Muscle of leg (tissue), 11 donors: ENCODE data around the gene CCDC171. TPM values are rescaled to one million over a fixed set of nuclear protein-coding genes. Genes with fewer than 3 reads are reported as not detected.

Source experiments
- DNase-seq: peaks from one replicate; pipeline ENCODE4 v3.0.0; 2013
- H3K27ac ChIP-seq: one replicate; pipeline ENCODE4 v1.5.1; 2013; ENCODE audit warnings: mild to moderate bottlenecking, low read length, control low read depth
- H3K27me3 ChIP-seq: one replicate; pipeline ENCODE4 v1.6.1; 2013; ENCODE audit warnings: low read length; ENCODE audit not compliant: control insufficient read depth, insufficient read depth
- H3K36me3 ChIP-seq: one replicate; pipeline ENCODE4 v1.6.1; 2013; ENCODE audit warnings: low read length; ENCODE audit not compliant: control insufficient read depth, insufficient read depth
- H3K4me1 ChIP-seq: one replicate; pipeline ENCODE4 v1.6.1; 2013; ENCODE audit warnings: low read length; ENCODE audit not compliant: control insufficient read depth, insufficient read depth
- H3K4me3 ChIP-seq: one replicate; pipeline ENCODE4 v1.5.1; 2013; ENCODE audit warnings: low read length, control low read depth
- H3K9me3 ChIP-seq: replicated peaks from 2 replicates; pipeline ENCODE4 v1.6.1; 2013; ENCODE audit warnings: low read depth, low read length; ENCODE audit not compliant: control insufficient read depth
- WGBS: methylation state at CpG from one replicate; pipeline ENCODE4 v1.1.5; 2013; ENCODE audit warnings: missing lambda C conversion rate; ENCODE audit not compliant: insufficient coverage; 5-methylcytosine and 5-hydroxymethylcytosine counted together
- polyA plus RNA-seq, 8 donors: library from polyadenylated mRNA; unstranded; fragments of 120-200 nt; gene quantifications; one replicate each; pipeline versions ENCODE4 v1.2.1 to v1.2.3, GENCODE V29; 2013; ENCODE audit warnings: inconsistent platforms in 1 of 8, low replicate concordance in 1 of 8; ENCODE audit not compliant: insufficient read length in 8 of 8, insufficient read depth in 1 of 8
- total RNA-seq: library from RNA; stranded (reverse); fragments of 120-200 nt; gene quantifications from one replicate; pipeline ENCODE4 v1.2.4, GENCODE V29; 2013

The CCDC171 gene
- total and polyA plus RNA-seq, 9 donors: 1.5 to 4.0 (median 2.1) TPM

DNA sequence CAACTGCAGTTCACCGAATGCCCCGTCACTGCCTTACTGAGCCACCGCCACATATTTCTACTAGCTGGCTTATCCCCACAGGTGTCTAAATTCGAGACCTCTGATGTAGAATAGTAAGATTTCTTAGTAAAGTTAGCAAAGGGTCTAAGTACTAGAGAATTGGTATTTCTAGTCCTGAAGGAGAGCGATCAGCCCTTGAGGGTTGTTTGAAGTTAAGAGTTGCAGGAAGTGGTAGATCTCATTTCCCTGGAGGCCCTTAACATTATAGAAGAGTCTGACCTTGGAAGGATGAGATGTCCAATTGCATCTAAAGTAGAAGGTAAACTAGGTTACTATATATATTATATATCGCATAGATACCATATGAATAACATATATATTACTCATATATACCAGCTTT lies 451.8 kb downstream of the CCDC171 start:
- H3K27me3 ChIP-seq: no peaks in the 10 kb centered on the region
- no peak overlapping the region for H3K27ac ChIP-seq
- WGBS: 100% methylated on average over 1 of the region's 6 CpGs
- DNase-seq: no peak
- no peaks in the 10 kb centered on the region for H3K36me3 ChIP-seq
- peaks cover 2% of the 10 kb centered on the region for H3K9me3 ChIP-seq
- H3K4me3 ChIP-seq: no peak overlapping the region
- no peaks in the 10 kb centered on the region for H3K4me1 ChIP-seq

DNA sequence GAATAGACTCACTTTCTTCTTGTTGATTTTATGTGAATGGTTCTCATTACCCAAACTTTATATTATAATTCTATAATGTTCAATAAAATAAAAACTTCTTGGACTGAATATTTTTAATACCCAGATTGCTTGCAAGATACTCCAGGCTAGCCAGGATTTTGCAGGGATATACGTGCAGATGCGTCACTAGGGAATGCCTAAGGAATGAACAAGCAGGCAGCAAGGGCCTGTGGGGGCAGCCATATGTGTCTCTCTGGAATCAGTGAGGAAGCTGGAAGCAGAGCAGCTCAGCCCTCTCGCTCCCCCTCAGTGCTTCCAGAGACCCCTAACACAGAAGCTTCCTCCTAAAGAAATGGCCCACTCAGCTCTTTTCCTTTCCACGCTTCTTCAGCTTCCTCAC lies 457.4 kb downstream of the CCDC171 start:
- peaks cover 1% of the 10 kb centered on the region for H3K9me3 ChIP-seq
- H3K27me3 ChIP-seq: no peaks in the 10 kb centered on the region
- no peaks in the 10 kb centered on the region for H3K36me3 ChIP-seq
- no peak overlapping the region for H3K27ac ChIP-seq
- no peak overlapping the region for H3K4me3 ChIP-seq
- WGBS: 68% methylated on average over 3 of the region's 4 CpGs
- no peak for DNase-seq
- H3K4me1 ChIP-seq: no peaks in the 10 kb centered on the region

DNA sequence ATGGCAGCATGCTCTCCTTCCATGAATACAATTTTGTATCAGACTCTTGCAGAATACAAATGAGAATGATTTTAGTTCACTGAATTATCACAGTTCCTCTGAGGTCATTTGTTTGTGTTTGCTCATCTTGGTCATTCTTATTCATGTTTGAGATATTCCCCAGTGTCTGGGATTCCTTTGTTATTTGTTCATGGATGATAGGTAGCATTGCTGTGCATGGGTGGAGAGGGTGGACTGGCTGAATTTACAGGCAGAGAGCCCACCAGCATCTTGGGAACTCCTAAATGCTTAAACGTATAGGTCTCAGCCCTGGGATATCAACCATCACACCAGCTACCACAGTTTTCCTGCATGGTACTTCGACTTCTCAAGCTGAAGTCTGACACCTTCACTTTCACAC lies 459.8 kb downstream of the CCDC171 start:
- Histone ChIP-seq H3K27ac (no peak overlapping the region), H3K36me3 (no peaks in the 10 kb centered on the region), H3K4me1 (no peaks in the 10 kb centered on the region), H3K9me3 (peaks cover 4% of the 10 kb centered on the region), H3K4me3 (no peak overlapping the region), H3K27me3 (no peaks in the 10 kb centered on the region)
- no peak for DNase-seq
- WGBS: 70% methylated on average over 2 of the region's 2 CpGs

DNA sequence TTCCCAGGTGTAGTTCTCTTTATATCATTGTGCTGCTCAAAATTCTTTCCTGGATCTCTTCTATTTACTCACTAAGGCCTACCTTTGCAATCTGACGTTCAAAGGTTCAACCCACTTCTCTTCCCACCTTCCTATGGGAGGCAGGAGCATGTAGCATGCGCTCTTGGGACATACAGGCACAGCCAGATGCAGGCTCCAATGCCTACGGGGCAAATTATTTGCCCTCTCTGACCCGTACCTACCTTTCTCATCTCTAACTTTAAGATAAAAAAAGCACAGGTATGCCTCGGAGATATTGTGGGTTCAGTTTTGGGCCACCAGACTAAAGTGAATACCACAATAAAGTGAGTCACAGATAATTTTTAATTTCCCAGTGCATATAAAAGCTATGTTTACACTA lies 460.5 kb downstream of the CCDC171 start:
- Histone ChIP-seq H3K36me3 (no peaks in the 10 kb centered on the region), H3K4me3 (no peak overlapping the region), H3K4me1 (no peaks in the 10 kb centered on the region), H3K9me3 (peaks cover 10% of the 10 kb centered on the region), H3K27me3 (no peaks in the 10 kb centered on the region), H3K27ac (no peak overlapping the region)
- DNase-seq: no peak
- 72% methylated on average over 2 of the region's 5 CpGs for WGBS

DNA sequence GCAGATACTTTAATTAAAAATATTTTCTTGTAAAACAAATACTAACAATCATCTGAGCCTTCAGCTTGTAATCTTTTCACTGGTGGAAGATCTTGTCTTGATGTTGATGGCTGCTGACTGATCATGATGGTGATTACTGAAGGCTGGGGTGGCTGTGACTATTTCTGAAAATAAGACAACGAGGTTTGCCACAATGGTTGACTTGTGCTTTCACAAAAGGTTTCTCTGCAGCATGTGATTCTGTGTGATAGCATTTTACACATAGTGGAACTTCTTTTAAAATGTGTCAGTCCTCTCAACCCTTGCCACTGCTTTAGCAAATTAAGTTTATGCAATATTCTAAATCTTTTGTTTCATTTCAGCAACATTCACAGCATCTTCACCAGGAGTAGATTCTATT lies 461.0 kb downstream of the CCDC171 start:
- DNase-seq: no peak
- H3K9me3 ChIP-seq: peaks cover 13% of the 10 kb centered on the region
- no peaks in the 10 kb centered on the region for H3K36me3 ChIP-seq
- WGBS: 60% methylated on average over 1 of the region's 1 CpG
- no peak overlapping the region for H3K4me3 ChIP-seq
- no peaks in the 10 kb centered on the region for H3K27me3 ChIP-seq
- H3K27ac ChIP-seq: no peak overlapping the region
- no peaks in the 10 kb centered on the region for H3K4me1 ChIP-seq

DNA sequence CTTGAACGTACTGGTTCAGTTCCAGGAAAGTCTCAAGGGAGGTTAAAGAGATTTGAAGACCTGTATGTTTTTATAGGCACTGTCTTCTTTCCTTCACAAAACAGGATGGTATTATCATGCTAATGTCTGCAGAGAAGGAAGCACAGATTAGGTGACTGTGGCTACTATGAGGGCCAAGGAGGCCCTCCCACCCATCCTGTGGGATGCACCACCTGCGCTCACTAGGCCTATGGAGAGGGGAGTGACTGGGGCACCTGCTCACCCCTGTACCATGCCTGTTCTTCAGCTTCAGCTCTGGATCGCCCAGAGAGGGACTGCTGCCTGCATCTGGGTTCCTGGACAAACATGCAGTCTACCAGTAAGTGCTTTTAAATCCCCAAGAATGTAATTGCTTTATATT lies 469.4 kb downstream of the CCDC171 start:
- peaks cover 13% of the 10 kb centered on the region for H3K9me3 ChIP-seq
- no peak for DNase-seq
- no peak overlapping the region for H3K4me3 ChIP-seq
- H3K27ac ChIP-seq: no peak overlapping the region
- H3K27me3 ChIP-seq: no peaks in the 10 kb centered on the region
- no CpG with 5 or more reads among the region's 3 CpGs for WGBS
- H3K4me1 ChIP-seq: no peaks in the 10 kb centered on the region
- H3K36me3 ChIP-seq: no peaks in the 10 kb centered on the region

DNA sequence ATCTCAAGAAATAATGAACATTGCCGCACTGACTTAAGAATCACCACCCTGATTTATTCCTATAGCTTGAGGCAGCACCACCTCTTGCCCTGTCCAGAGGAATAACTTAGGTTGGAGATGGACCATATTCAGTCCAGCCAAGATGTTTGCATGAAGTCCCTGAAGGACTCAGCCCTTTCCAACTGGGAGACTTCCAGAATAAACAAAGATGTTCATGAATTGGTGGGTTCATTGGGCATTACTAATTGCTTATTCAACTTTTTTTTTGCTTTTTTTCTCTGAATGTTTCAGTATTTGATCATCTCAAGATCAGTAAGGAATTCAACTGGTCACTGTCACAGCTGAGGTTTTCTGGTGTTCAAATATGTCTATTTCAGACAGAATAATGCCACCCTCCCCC lies 470.6 kb downstream of the CCDC171 start:
- no peaks in the 10 kb centered on the region for H3K27me3 ChIP-seq
- H3K4me3 ChIP-seq: no peak overlapping the region
- no CpG with 5 or more reads among the region's 1 CpG for WGBS
- no peaks in the 10 kb centered on the region for H3K36me3 ChIP-seq
- no peak for DNase-seq
- no peak overlapping the region for H3K27ac ChIP-seq
- H3K4me1 ChIP-seq: no peaks in the 10 kb centered on the region
- peaks cover 4% of the 10 kb centered on the region for H3K9me3 ChIP-seq

Other genes with a start within 250 kb of the CCDC171 start
- gene TTC39B, start 245.8 kb upstream of the CCDC171 start, total RNA-seq: 4.3 TPM
- 1 to 10 TPM; 1.4 to 2.6 (median 2.1) TPM for gene TTC39B, start 245.8 kb upstream of the CCDC171 start, polyA plus RNA-seq
- 27.6 TPM for gene SNAPC3, start 130.2 kb upstream of the CCDC171 start, total RNA-seq
- 10 to 100 TPM; 22.0 to 29.0 (median 25.2) TPM for gene SNAPC3, start 130.2 kb upstream of the CCDC171 start, polyA plus RNA-seq
- 42.0 TPM for gene PSIP1, start 42.1 kb upstream of the CCDC171 start, total RNA-seq
- gene PSIP1, start 42.1 kb upstream of the CCDC171 start, polyA plus RNA-seq: 100 to 1,000 TPM in 2 of 8 donors, 10 to 100 TPM in 6; 63.8 to 116 (median 81.3) TPM